Measurements from ENCODE around the gene DNAH11.

- TF ChIP-seq, protein P1, sequence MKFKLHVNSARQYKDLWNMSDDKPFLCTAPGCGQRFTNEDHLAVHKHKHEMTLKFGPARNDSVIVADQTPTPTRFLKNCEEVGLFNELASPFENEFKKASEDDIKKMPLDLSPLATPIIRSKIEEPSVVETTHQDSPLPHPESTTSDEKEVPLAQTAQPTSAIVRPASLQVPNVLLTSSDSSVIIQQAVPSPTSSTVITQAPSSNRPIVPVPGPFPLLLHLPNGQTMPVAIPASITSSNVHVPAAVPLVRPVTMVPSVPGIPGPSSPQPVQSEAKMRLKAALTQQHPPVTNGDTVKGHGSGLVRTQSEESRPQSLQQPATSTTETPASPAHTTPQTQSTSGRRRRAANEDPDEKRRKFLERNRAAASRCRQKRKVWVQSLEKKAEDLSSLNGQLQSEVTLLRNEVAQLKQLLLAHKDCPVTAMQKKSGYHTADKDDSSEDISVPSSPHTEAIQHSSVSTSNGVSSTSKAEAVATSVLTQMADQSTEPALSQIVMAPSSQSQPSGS (IDR thresholded peaks at IDR 0.05; ENCODE audit: low read length) = no peak
- TF ChIP-seq MAX (IDR thresholded peaks at IDR 0.05) (0 out of 2 replicates have a peak, but pooled peaks have one; percentile 24), TAF1 (IDR thresholded peaks at IDR 0.05; ENCODE audit: low read depth, low read length) (no peak), YY1 (IDR thresholded peaks at IDR 0.05; ENCODE audit: low read depth, low read length) (no peak), SP1 (IDR thresholded peaks at IDR 0.05; ENCODE audit: low read depth, low read length) (no peak), POLR2A (IDR thresholded peaks at IDR 0.05; ENCODE audit: control extremely low read depth in 1 of 2, low read depth in 2 of 2, low read length in 2 of 2) (no peak), CBX5 (IDR thresholded peaks at IDR 0.05; ENCODE audit: low read depth, low read length) (no peak), BRCA1 (IDR thresholded peaks at IDR 0.05; ENCODE audit: low read depth, low read length) (no peak), RAD21 (IDR thresholded peaks at IDR 0.05 in 1 of 2, conservative IDR thresholded peaks at IDR 0.05 in 1 of 2; ENCODE audit: low read depth in 2 of 2, low read length in 2 of 2) (peak; percentile 100), CEBPB (IDR thresholded peaks at IDR 0.05; ENCODE audit: low read depth, low read length) (no peak), CTCF (IDR thresholded peaks at IDR 0.05; ENCODE audit: control extremely low read depth in 1 of 3, insufficient read depth in 1 of 3, low read depth in 1 of 3, low read length in 3 of 3) (peak; percentile 79 to 100 (median 98))
Measured at GRCh38 chr7:21767300-21767900, 224.6 kb downstream of the DNAH11 start.
